Measurements from ENCODE around the gene LRRC36.

Gene LRRC36

DNA sequence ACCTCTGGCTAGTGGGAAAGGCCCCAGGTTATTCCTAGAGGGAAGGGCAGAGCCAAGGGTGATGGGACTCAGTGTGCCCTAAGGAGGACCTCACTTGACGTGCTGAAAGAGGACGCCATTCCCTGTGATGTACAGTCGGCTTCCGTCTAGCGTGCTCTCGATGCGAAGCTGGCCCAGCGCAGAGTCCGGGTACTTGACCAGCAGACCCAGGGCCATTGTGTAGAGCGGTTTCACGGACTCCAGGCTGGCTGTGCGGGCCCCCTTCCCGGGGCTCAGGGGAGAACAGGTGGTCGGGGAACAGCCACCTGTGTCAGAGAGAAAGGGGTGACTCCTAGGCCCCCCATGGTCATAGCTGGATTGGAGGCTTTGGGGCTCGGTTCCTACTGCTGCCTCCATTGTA lies 27.3 kb upstream of the LRRC36 start:
- Histone ChIP-seq H3K27ac (ENCODE audit: low read length) (no peak overlapping the region), H3K27me3 (ENCODE audit: insufficient read depth, low read length) (peaks cover 22% of the 10 kb centered on the region; the same call in 1 of the 2 replicates), H3K9me3 (ENCODE audit: insufficient read depth, low read depth, low read length) (no peaks in the 10 kb centered on the region), H3K36me3 (ENCODE audit: insufficient read depth, low read depth, low read length) (no peaks in the 10 kb centered on the region), H3K9ac (ENCODE audit: low read depth, low read length) (no peak overlapping the region), H3K4me1 (ENCODE audit: insufficient read depth, low read length) (no peaks in the 10 kb centered on the region), H3K4me3 (ENCODE audit: low read length) (no peak overlapping the region)

DNA sequence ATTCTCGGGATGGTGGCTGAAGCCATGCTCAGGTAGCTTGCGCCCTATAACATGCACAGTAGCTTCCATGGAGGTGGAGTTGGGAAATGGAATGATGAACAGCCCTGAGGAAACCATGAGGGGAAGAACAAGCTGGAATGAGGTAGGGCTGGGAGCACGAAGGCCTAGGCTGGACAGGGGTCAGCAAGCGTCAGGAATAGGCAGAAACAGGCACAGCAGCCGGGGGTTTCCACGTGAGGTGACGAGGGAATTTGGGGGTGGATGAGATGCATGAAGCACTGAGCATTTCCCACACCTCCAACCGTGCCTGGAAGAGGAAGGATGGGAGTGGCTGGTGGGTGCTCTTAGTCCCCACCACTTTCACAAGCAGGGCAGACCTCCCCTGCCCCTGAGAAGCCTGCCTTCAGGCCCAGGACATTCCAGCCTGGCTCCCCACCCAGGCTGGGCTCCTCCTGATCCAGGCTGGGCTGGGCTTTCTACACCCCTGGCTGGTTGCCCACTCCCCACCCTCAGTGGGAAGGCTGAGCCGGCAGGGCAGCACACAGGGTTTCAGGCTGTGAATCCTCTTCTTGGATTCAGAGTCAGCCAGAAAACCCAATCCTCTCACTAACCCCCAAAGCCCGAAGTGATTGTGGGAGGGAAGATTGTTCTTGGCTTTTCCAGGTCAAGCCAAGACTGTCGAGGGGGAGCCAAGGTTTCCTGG lies 25.4 kb upstream of the LRRC36 start:
- Histone ChIP-seq H3K4me1 (ENCODE audit: insufficient read depth, low read length) (no peaks in the 10 kb centered on the region), H3K9me3 (ENCODE audit: insufficient read depth, low read depth, low read length) (no peaks in the 10 kb centered on the region), H3K9ac (ENCODE audit: low read depth, low read length) (no peak overlapping the region)

DNA sequence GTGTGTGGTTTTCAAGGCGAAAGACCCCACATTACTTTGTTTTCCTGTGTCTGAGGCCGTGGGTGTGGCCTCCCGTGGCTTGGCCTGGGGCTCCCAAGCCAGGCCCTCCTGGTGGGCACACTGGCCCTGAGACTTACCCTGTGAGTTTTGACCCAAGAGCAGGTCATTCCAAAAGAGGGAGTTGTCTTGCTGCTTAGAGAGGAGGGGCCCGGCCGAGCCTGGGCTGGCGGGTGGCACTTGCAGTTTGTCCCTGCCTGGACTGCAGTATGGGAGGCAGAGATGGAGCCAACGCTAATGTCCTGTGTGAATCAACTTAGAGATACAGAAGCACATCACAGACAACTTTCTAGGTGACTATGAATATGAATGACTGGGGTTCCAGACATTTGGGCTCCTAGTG lies 24.5 kb upstream of the LRRC36 start:
- H3K27me3 ChIP-seq (ENCODE audit: insufficient read depth, low read length): 0 out of 2 replicates have a peak, but pooled peaks cover 4% of the 10 kb centered on the region

More for the DNA sequence above, 25.4 kb upstream of the LRRC36 start:
- no peak overlapping the region for H3K27ac ChIP-seq (ENCODE audit: low read length)
- no peaks in the 10 kb centered on the region for H3K36me3 ChIP-seq (ENCODE audit: insufficient read depth, low read depth, low read length)
- H3K27me3 ChIP-seq (ENCODE audit: insufficient read depth, low read length): peaks cover 12% of the 10 kb centered on the region; the same call in 1 of the 2 replicates
- H3K4me3 ChIP-seq (ENCODE audit: low read length): no peak overlapping the region

DNA sequence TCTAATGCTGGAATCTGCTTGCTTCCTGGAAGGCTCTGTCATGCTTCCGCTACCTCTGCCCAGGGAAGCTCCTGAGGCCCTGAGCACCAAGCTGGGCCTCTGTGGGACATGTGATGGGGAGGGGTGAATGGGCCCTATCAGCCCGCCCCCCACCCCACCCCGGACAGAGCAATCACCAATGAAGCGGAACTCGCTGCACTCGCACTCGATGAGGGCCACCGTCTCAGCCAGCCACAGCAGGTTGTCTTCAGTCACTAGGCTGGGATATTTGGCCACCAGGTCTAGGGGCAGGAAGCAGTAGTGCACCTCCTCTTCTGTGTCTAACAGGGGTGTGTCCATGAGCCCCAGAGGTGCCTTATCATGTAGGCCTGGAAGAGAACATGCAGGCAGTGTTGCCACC lies 23.6 kb upstream of the LRRC36 start:
- Histone ChIP-seq H3K4me3 (ENCODE audit: low read length) (no peak overlapping the region), H3K4me1 (ENCODE audit: insufficient read depth, low read length) (no peaks in the 10 kb centered on the region), H3K36me3 (ENCODE audit: insufficient read depth, low read depth, low read length) (no peaks in the 10 kb centered on the region), H3K27me3 (ENCODE audit: insufficient read depth, low read length) (no peaks in the 10 kb centered on the region), H3K9me3 (ENCODE audit: insufficient read depth, low read depth, low read length) (no peaks in the 10 kb centered on the region), H3K27ac (ENCODE audit: low read length) (no peak overlapping the region), H3K9ac (ENCODE audit: low read depth, low read length) (no peak overlapping the region)

More for the DNA sequence above, 24.5 kb upstream of the LRRC36 start:
- Histone ChIP-seq H3K4me3 (ENCODE audit: low read length) (no peak overlapping the region), H3K4me1 (ENCODE audit: insufficient read depth, low read length) (no peaks in the 10 kb centered on the region), H3K9me3 (ENCODE audit: insufficient read depth, low read depth, low read length) (no peaks in the 10 kb centered on the region), H3K9ac (ENCODE audit: low read depth, low read length) (no peak overlapping the region), H3K36me3 (ENCODE audit: insufficient read depth, low read depth, low read length) (no peaks in the 10 kb centered on the region), H3K27ac (ENCODE audit: low read length) (no peak overlapping the region)

DNA sequence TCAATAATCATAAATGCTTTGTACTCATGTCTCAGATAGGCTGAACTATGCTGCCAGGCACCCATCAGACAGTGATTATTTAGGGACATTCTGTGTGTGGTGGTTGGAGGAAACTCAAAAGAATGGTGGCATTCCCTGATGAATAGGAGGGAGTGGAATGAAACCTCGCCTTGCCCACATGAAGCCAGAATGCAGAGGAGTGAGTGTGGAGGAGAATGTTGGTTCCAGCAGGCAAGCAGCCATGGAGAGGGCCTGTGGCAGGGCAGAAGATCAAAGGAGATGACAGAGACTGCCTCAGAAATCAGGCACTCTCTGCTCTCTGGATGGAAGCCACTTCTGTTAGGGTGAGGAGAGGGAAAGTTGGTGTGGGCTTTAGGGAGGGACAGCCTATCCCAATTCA lies 22.6 kb upstream of the LRRC36 start:
- Histone ChIP-seq H3K36me3 (ENCODE audit: insufficient read depth, low read depth, low read length) (no peaks in the 10 kb centered on the region), H3K27ac (ENCODE audit: low read length) (no peak overlapping the region), H3K9ac (ENCODE audit: low read depth, low read length) (no peak overlapping the region), H3K4me3 (ENCODE audit: low read length) (no peak overlapping the region), H3K4me1 (ENCODE audit: insufficient read depth, low read length) (no peaks in the 10 kb centered on the region), H3K9me3 (ENCODE audit: insufficient read depth, low read depth, low read length) (no peaks in the 10 kb centered on the region), H3K27me3 (ENCODE audit: insufficient read depth, low read length) (no peaks in the 10 kb centered on the region)

DNA sequence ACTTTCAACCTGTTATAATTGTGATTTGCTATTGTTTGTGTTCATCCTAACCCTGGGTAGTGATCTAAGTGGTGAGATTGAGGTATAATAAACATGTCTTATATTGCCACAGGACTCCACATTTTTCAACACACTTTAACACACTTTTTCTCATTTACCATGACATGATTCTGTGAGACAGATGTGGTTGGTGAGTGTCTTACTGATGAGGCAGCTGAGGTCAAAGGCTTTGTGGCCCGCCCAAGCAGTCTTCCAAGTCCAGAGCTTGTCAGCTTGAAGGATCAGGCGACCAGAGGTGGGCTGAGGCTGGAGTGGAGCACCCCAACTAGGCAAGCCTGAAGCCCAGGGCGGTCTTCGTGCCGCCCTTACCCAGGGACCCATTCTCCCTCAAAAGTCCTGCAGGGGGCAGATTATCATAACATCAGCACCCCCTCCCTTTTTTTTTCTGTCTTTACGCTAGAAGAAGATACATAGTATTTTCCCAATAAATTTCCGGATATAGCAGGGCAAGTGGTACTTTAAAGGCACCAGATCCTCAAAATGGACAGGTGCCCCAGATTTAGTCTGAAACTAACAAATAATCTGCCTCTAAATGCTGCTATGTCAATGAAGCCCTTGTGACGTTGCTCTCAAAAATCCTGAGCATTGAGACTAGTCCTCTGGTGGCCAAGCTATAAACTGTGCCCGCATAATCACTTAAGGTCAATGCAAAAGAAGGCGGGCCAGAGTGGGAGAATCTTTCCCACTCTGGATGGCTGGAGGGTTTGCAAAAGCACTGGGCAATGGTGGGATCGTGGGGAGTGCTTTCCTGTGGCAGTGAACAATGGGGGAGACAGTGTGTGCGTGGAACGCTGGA lies 21.2 kb upstream of the LRRC36 start:
- Histone ChIP-seq H3K36me3 (ENCODE audit: insufficient read depth, low read depth, low read length) (no peaks in the 10 kb centered on the region), H3K27ac (ENCODE audit: low read length) (no peak overlapping the region), H3K4me3 (ENCODE audit: low read length) (no peak overlapping the region), H3K9me3 (ENCODE audit: insufficient read depth, low read depth, low read length) (no peaks in the 10 kb centered on the region), H3K9ac (ENCODE audit: low read depth, low read length) (no peak overlapping the region), H3K4me1 (ENCODE audit: insufficient read depth, low read length) (no peaks in the 10 kb centered on the region), H3K27me3 (ENCODE audit: insufficient read depth, low read length) (peaks cover 4% of the 10 kb centered on the region; the same call in 1 of the 2 replicates)

DNA sequence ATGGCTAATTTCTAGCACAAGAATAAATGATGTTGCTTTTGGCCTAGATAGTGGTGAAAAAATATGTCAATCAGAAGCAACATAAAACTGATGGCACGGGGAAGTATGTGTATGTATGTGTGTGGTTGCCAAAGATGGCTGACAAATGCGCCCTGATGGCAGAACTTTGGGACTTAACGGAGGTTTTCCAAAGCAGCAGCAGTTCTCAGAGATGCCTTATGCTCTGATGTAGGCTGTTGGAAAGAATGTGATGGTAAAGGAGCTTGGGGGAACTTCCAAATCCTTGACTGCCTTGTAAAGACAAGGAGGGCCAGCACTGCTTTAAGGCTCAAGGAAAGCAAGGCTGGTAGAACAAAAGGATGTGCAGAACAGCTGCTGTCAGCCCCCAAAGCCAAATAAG lies 16.1 kb upstream of the LRRC36 start:
- no peak overlapping the region for H3K27ac ChIP-seq (ENCODE audit: low read length)

DNA sequence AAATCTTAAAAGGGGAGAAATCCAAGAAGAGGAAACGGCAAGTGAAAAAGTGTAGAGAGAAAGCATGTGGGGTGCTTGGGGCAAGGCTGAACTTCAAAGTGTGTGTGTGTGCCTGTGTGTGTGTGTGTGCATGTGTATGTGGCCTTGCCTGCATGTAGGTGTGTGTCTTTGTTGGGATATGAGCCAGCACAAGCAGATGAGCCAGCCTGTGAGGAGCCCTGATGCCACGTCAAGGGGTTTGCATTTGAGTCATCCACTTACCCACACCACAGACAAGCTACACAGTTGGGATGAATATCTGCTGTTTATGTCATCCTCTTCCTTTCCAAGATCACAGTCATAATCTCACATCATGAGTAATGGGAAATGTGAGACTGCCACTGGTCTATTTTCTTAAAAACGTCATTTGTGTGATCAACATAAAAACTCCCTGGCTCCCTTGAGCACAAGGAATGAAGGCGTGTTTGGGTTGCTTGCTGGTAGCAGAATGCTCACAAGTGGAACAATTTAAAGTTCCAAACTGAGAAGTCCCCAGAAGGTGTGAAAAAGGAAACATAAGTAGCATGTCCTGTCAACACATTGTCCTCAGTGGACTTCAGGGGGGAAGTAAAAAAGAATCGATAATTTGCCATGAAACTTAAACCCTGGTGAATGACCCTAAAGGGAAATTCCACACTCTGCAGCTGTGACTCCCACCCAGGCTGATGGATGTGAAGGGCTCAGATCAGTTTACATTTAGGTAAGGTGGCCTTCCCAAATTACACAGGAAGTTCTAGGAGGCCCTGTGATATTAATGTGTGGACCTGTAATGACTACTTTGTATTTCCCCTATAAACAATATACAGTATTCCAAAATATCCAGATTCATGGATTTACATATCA lies 14.8 kb upstream of the LRRC36 start:
- H3K27me3 ChIP-seq (ENCODE audit: insufficient read depth, low read length): peaks cover 4% of the 10 kb centered on the region; the same call in 1 of the 2 replicates
- H3K9ac ChIP-seq (ENCODE audit: low read depth, low read length): no peak overlapping the region
- no peaks in the 10 kb centered on the region for H3K36me3 ChIP-seq (ENCODE audit: insufficient read depth, low read depth, low read length)
- no peaks in the 10 kb centered on the region for H3K4me1 ChIP-seq (ENCODE audit: insufficient read depth, low read length)
- no peak overlapping the region for H3K4me3 ChIP-seq (ENCODE audit: low read length)
- no peaks in the 10 kb centered on the region for H3K9me3 ChIP-seq (ENCODE audit: insufficient read depth, low read depth, low read length)
- no peak overlapping the region for H3K27ac ChIP-seq (ENCODE audit: low read length)

More for the DNA sequence above, 16.1 kb upstream of the LRRC36 start:
- Histone ChIP-seq H3K9me3 (ENCODE audit: insufficient read depth, low read depth, low read length) (no peaks in the 10 kb centered on the region), H3K27me3 (ENCODE audit: insufficient read depth, low read length) (peaks cover 4% of the 10 kb centered on the region; the same call in 1 of the 2 replicates), H3K9ac (ENCODE audit: low read depth, low read length) (no peak overlapping the region), H3K4me1 (ENCODE audit: insufficient read depth, low read length) (no peaks in the 10 kb centered on the region), H3K4me3 (ENCODE audit: low read length) (no peak overlapping the region), H3K36me3 (ENCODE audit: insufficient read depth, low read depth, low read length) (no peaks in the 10 kb centered on the region)

DNA sequence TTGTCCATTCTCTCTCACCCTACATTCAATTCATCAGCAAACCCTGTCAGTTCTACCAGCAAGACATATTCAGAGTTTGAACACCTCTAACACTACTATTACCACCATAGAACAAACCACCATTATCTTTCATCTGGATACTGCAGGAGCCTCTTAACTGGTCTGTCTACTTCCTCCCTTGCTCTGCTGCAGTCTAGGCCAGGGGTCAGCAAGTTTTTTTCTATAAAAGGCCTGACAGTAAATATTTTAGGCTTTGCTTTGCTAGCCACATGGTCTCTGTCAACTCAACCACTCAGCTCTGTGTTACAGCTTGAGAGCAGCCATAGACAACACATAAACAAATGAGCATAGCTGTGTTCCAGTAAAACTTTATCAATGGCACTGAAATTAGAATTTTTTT lies 13.9 kb upstream of the LRRC36 start:
- no peak overlapping the region; the same call in 1 of the 2 replicates for H3K9ac ChIP-seq (ENCODE audit: low read depth, low read length)
- no peak overlapping the region for H3K27ac ChIP-seq (ENCODE audit: low read length)
- peaks cover 4% of the 10 kb centered on the region; the same call in 1 of the 2 replicates for H3K27me3 ChIP-seq (ENCODE audit: insufficient read depth, low read length)
- H3K36me3 ChIP-seq (ENCODE audit: insufficient read depth, low read depth, low read length): no peaks in the 10 kb centered on the region
- H3K4me1 ChIP-seq (ENCODE audit: insufficient read depth, low read length): no peaks in the 10 kb centered on the region
- no peak overlapping the region for H3K4me3 ChIP-seq (ENCODE audit: low read length)
- no peaks in the 10 kb centered on the region for H3K9me3 ChIP-seq (ENCODE audit: insufficient read depth, low read depth, low read length)

DNA sequence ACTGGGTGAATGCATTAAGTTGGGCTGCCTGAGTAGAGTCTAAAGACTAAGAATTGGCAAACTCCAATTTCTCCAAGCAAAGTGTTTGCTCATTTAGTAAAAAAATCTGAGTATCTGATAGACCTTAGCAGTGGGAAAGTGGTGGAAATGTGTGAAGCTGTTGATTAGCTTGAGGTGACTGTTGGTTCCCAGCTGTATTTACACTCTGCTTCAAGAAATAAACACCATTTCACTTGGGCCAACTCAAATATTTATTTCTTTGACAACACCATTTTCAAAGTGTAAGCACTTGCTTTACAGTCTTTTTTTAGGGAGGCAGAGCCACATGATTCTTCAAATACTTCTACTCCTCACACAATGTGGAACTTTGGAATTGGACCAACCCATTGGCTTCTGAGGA lies 8.8 kb upstream of the LRRC36 start:
- Histone ChIP-seq H3K9ac (ENCODE audit: low read depth, low read length) (no peak overlapping the region), H3K4me3 (ENCODE audit: low read length) (no peak overlapping the region), H3K4me1 (ENCODE audit: insufficient read depth, low read length) (no peaks in the 10 kb centered on the region), H3K27ac (ENCODE audit: low read length) (no peak overlapping the region), H3K9me3 (ENCODE audit: insufficient read depth, low read depth, low read length) (no peaks in the 10 kb centered on the region), H3K36me3 (ENCODE audit: insufficient read depth, low read depth, low read length) (no peaks in the 10 kb centered on the region), H3K27me3 (ENCODE audit: insufficient read depth, low read length) (peaks cover 20% of the 10 kb centered on the region)

DNA sequence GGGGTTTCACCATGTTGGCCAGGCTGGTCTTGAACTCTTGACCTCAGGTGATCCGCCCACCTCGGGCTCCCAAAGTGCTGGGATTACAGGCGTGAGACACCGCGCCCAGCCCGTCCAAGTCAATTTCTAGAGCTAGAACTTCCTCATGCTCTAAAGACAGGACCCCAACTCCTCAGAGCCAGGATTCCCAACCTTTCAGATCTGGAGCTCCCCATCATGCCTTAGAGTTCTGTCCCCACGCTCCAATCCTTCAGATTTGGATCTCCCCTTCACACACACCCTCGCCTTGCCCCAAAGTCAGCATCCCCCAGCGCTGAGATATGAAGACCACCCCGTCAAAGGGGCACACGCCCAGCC lies 522 bp upstream of the LRRC36 start:
- no peaks in the 10 kb centered on the region for H3K4me1 ChIP-seq (ENCODE audit: insufficient read depth, low read length)
- no peak overlapping the region for H3K27ac ChIP-seq (ENCODE audit: low read length)
- no peaks in the 10 kb centered on the region for H3K36me3 ChIP-seq (ENCODE audit: insufficient read depth, low read depth, low read length)
- H3K9me3 ChIP-seq (ENCODE audit: insufficient read depth, low read depth, low read length): no peaks in the 10 kb centered on the region
- H3K9ac ChIP-seq (ENCODE audit: low read depth, low read length): peak overlapping the region; percentile 72; the same call in 1 of the 2 replicates
- peaks cover 50% of the 10 kb centered on the region for H3K27me3 ChIP-seq (ENCODE audit: insufficient read depth, low read length)
- peak overlapping the region; percentile 76 for H3K4me3 ChIP-seq (ENCODE audit: low read length)

Measured in iPS-20b (cell line).